Omental fat pad (tissue), 4 donors: Measurements from ENCODE around the gene RBM44. TPM values are rescaled to one million over a fixed set of nuclear protein-coding genes. Genes with fewer than 3 reads are reported as not detected.
A peak's percentile ranks its signal among the peaks of the same experiment; 100 is the strongest.

Experiments used
- ATAC-seq: fragments of 150-250 bp; one replicate; pipeline ENCODE4 v1.9.1; 2016; ENCODE audit warnings: mild to moderate bottlenecking, moderate library complexity; ENCODE audit not compliant: low FRiP score
- DNase-seq: peaks from one replicate; pipeline ENCODE4 v3.0.0-alpha.2; 2019; ENCODE audit warnings: low spot score
- total RNA-seq, 4 donors: library from RNA; depleted of rRNA; stranded (reverse); fragments of >200 nt; gene quantifications; one replicate each; pipeline ENCODE4 v1.1.0, GENCODE V29; 2016
- TF ChIP-seq, protein P1 (sequence below), 3 donors: fragments of 450-650 bp; IDR thresholded peaks; one replicate each; pipeline ENCODE4 v1.5.1; 2016 to 2017; ENCODE audit warnings: antibody characterized with exemption in 3 of 3, mild to moderate bottlenecking in 3 of 3, moderate library complexity in 2 of 3

RBM44 gene
- total RNA-seq, 4 donors from 2014 or later, result 1.1 to 2.6 (median 1.5) TPM

DNA sequence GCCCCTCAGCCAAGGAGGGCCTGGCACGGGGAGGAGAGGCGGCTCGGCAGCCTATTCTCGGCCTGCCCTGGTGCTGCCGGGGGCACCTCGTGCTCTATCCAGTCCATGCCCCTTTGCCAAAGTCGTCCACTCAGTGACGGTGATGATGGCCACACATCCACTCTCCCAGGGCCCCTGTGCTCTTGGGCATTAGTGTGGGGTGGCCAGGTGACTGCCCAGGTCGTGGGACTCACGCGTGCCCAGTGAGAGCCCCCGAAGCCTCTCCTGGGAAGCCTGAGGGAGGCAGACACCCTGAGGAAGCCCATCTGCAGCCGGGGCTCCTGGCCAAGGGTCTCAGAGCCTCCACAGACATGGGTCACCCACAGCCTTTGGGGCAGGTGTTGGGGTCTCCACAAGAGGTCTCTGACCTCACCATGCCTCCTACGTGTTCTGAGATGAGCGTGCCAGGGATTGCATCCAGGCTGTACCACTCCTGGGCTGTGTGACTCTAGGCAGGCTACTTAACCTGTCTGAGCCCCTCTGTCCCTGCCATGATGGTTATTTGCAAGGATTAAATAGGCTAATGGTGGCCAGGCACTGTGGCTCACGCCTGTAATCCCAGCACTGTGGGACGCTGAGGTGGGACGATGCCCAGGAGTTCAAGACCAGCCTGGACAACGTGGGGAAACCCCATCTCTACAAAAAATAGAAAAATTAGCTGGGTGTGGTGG is 73.8 kb downstream of the RBM44 start:
- no peak for ATAC-seq
- TF ChIP-seq, protein P1, sequence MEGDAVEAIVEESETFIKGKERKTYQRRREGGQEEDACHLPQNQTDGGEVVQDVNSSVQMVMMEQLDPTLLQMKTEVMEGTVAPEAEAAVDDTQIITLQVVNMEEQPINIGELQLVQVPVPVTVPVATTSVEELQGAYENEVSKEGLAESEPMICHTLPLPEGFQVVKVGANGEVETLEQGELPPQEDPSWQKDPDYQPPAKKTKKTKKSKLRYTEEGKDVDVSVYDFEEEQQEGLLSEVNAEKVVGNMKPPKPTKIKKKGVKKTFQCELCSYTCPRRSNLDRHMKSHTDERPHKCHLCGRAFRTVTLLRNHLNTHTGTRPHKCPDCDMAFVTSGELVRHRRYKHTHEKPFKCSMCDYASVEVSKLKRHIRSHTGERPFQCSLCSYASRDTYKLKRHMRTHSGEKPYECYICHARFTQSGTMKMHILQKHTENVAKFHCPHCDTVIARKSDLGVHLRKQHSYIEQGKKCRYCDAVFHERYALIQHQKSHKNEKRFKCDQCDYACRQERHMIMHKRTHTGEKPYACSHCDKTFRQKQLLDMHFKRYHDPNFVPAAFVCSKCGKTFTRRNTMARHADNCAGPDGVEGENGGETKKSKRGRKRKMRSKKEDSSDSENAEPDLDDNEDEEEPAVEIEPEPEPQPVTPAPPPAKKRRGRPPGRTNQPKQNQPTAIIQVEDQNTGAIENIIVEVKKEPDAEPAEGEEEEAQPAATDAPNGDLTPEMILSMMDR (IDR thresholded peaks at IDR 0.05), result no peak
- no peak for DNase-seq

DNA sequence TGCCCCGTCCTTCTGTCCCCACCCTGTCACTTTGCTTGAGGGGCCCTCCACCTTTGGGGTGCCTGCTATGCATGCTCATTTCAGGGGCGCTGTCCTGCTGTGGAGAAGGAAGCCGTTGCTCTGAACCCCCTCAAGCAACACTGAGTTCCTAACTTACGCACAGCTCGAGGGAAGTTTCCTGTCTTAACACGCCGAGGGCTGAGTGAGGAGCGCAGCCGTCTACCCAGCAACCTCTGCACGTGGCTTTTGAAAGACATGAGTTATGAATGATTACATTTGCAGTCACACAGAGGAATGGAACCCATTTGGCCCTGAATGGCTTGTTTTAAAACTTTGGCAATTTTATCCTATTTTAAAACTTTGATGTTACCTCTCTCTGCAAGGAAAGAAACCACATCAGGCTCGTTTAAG is 74.8 kb downstream of the RBM44 start:
- DNase-seq (no peak), ATAC-seq (no peak)
- TF ChIP-seq, protein P1 (IDR thresholded peaks at IDR 0.05), result no peak

DNA sequence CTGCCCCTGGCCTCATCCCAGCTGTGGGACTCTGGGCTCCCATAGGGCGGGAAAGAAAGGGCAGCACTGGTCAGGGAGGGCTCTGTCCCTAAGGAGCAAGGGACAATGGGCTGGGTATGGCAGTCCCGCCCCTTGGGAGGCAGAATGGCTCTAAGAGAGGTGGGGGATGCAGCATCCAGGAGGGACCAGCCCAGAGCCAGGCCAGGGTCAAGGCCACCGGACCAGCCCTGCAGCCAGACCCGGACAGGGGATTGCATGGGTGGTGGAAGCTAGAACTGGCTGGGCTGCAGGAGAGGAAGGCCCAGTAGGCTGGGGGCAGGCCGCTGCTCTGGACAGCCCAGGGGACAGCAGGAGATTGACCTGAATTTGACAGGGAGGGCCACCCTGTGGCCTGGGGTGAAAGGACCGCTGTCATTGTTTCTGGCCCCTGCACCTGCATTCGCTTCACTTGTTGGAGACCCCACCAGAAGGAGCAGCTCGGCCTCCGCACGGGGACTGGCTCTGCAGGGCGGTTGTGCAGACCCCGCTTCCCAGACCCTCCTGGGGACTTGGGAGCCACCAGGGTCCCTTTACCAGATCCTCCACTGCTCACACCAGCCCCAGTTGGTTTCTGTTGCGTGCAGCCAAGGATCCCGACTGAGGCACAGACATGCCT is 75.4 kb downstream of the RBM44 start:
- no peak for ATAC-seq
- DNase-seq, result no peak
- TF ChIP-seq, protein P1 (IDR thresholded peaks at IDR 0.05), result no peak

DNA sequence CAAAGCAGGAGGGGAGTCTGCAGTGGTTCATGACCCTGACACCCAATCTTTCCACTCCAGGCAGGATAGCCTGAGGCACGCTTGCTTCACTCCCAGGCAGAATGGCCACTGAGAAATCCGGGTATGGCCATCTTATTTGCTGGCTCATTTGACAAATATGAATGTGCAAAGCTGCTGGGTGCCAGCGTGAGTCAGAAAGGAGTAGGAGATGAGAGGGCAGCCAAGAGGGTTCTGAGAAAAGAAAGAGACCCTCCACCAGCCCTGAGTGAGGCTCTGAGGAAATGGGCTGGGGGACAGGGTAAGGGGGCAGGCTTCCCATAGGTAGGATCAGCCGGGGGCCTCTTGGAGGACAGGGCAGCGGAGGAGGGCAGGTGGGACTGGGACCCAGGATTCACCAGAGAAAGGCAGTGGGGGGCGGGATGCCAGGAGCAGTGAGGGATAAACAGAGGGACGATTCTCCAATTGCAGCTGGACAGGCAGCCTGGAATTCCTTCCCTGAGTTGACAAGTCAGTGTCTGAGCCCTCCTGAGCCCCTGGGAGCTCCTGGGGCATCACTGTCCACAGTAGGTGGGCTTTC is 76.1 kb downstream of the RBM44 start:
- DNase-seq, result no peak
- TF ChIP-seq, protein P1 (IDR thresholded peaks at IDR 0.05), result no peak
- peak; percentile 64 for ATAC-seq

DNA sequence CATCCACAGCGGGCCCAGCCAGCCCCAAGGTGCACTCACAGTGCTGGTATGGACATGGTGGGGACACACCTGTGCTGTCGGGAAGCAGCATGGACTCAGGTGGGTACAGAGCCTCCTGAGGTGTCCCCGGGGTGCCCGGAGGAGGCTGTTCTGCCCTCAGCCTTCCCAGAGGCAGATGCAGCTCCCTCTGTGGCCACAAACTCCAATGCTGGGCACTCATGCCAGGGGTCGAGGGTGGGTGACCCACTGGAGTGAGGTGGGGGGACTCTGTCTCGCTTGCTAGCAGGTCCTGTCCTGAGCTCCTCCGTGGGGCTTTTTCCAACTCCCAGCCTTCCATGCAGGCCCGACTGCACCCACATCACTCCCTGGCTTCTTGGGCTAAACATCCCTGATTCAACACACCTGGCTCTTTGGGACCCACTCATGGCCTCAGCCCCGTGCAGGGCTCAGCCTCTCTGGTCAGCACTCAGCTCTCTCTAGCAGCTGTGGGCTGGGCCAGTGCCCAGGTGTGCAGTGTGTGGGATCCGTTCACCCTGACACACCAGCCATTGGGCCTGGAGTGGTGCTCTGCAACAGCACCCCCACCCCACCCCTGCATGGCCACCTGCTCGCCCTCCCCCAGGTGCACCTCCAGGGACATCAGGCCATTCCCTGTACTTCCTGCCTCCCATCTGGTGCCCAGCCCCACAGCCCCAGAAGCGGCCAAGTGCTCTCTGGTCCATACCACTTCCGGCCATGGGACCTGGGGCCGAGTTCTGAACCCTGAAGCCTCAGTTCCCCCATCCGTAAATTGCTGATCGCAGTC is 76.9 kb downstream of the RBM44 start:
- TF ChIP-seq, protein P1 (IDR thresholded peaks at IDR 0.05), result no peak
- ATAC-seq, result no peak

DNA sequence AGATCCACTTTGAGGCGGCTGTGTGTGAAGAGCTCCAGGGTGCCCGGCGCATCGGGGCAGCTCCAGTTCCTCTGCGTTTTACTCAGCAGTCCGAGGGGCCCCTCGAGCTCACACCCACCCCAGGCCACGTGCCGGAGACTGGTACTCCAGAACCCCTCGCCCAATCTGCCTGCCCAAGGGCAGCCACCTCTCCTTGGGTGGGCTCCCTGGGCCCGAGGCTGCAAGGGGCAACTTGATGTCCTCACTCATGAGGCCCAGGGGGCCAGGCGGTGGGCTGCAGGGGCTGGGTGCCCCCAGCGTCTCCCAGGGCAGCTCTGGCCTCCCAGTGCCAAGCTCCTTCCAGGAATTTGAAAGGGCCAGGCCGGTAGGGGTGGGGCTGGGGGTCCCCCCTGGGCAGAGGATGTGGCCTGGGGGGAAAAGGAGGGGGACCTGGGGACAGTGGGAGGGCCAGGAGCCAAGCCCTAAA is 77.5 kb downstream of the RBM44 start:
- no peak for ATAC-seq
- no peak for DNase-seq
- TF ChIP-seq, protein P1 (IDR thresholded peaks at IDR 0.05), result no peak

More for the DNA sequence above, 76.9 kb downstream of the RBM44 start:
- DNase-seq, result no peak
